Esophagus muscularis mucosa (tissue), 4 donors: ENCODE results near the gene ZBTB46. TPM values are rescaled to one million over a fixed set of nuclear protein-coding genes. Genes with fewer than 3 reads are reported as not detected.

ENCODE experiments used
- DNase-seq: peaks from one replicate; pipeline ENCODE4 v3.0.0-alpha.2; 2017; ENCODE audit errors: extremely low spot score
- H3K27ac ChIP-seq, 4 donors: fragments of 200-600 bp; sonication (generic); replicated peaks in 1 of 4; 1 replicate in 3 of 4; 2 replicates in 1 of 4; pipeline ENCODE4 v1.5.1; 2016 to 2019; ENCODE audit warnings: mild to moderate bottlenecking in 1 of 4
- H3K27me3 ChIP-seq, 4 donors: fragments of 200-600 bp; sonication (generic); one replicate each; pipeline versions ENCODE4 v1.5.1 to v1.6.0; 2016 to 2019
- H3K36me3 ChIP-seq, 4 donors: fragments of 200-600 bp; sonication (generic); one replicate each; pipeline ENCODE4 v1.5.1; 2016 to 2019
- H3K4me1 ChIP-seq, 4 donors: fragments of 200-600 bp; sonication (generic); one replicate each; pipeline ENCODE4 v1.5.1; 2016 to 2019
- H3K4me3 ChIP-seq, 4 donors: fragments of 200-600 bp; sonication (generic); 1 replicate in 2 of 4; 2 replicates in 2 of 4; pipeline ENCODE4 v1.5.1; 2016 to 2019; ENCODE audit warnings: mild to moderate bottlenecking in 4 of 4, moderate library complexity in 1 of 4
- H3K9me3 ChIP-seq, 4 donors: fragments of 200-600 bp; sonication (generic); 1 replicate in 3 of 4; 2 replicates in 1 of 4; pipeline ENCODE4 v1.5.1; 2016 to 2019
- EP300 ChIP-seq: sonication (generic); formaldehyde crosslinking; IDR thresholded peaks from one replicate; pipeline ENCODE4 v1.6.1; 2017; ENCODE audit warnings: antibody characterized with exemption
- POLR2A ChIP-seq: fragments of 450-650 bp; IDR thresholded peaks from one replicate; pipeline ENCODE4 v1.6.1; 2017; ENCODE audit warnings: antibody characterized with exemption, moderate library complexity, mild to moderate bottlenecking, low read depth
- POLR2AphosphoS5 ChIP-seq, 2 donors: sonication (generic); formaldehyde crosslinking; IDR thresholded peaks; one replicate each; pipeline ENCODE4 v1.6.1; 2017; ENCODE audit warnings: antibody characterized with exemption in 2 of 2
- WGBS: methylation state at CpG from one replicate; pipeline ENCODE4 v1.1.5; 2018; 5-methylcytosine and 5-hydroxymethylcytosine counted together
- intact Hi-C: fragments of 100-400 bp; cut with DNase I; formaldehyde crosslinking; loops from one replicate; pipeline ENCODE4 v1.15.1; 2023
- total RNA-seq, 4 donors: library from RNA; depleted of rRNA; stranded (reverse); fragments of >200 nt; gene quantifications; one replicate each; pipeline versions ENCODE4 v1.1.0 to v1.2.1, GENCODE V29; 2016
- TF ChIP-seq, protein P1 (sequence below), 3 experiments: fragments of 200-600 bp in 2 of 3; fragments of 450-650 bp in 1 of 3; sonication (generic) in 2 of 3; IDR thresholded peaks; one replicate each; pipeline ENCODE4 v1.5.1; 2017 to 2019; ENCODE audit warnings: antibody characterized with exemption in 3 of 3, mild to moderate bottlenecking in 2 of 3, moderate library complexity in 1 of 3

Gene ZBTB46
- total RNA-seq, 4 donors from 2014 or later = 9.6 to 22.8 (median 13.8) TPM

GRCh38 chr20:63783970-63784369 is 47.1 kb downstream of the ZBTB46 start:
- TF ChIP-seq EP300 = no peak
- no peak for TF ChIP-seq POLR2AphosphoS5 (IDR thresholded peaks at IDR 0.05)
- TF ChIP-seq POLR2A = no peak
- TF ChIP-seq, protein P1, sequence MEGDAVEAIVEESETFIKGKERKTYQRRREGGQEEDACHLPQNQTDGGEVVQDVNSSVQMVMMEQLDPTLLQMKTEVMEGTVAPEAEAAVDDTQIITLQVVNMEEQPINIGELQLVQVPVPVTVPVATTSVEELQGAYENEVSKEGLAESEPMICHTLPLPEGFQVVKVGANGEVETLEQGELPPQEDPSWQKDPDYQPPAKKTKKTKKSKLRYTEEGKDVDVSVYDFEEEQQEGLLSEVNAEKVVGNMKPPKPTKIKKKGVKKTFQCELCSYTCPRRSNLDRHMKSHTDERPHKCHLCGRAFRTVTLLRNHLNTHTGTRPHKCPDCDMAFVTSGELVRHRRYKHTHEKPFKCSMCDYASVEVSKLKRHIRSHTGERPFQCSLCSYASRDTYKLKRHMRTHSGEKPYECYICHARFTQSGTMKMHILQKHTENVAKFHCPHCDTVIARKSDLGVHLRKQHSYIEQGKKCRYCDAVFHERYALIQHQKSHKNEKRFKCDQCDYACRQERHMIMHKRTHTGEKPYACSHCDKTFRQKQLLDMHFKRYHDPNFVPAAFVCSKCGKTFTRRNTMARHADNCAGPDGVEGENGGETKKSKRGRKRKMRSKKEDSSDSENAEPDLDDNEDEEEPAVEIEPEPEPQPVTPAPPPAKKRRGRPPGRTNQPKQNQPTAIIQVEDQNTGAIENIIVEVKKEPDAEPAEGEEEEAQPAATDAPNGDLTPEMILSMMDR (IDR thresholded peaks at IDR 0.05) = no peak
- Histone ChIP-seq H3K36me3 (peaks cover 0 to 31% (median 4%) of the 10 kb centered on the region in 4 donors), H3K27me3 (no peaks in the 10 kb centered on the region), H3K4me1 (peaks cover 0 to 32% (median 10%) of the 10 kb centered on the region in 4 donors), H3K9me3 (no peaks in the 10 kb centered on the region), H3K27ac (no peak overlapping the region), H3K4me3 (no peak overlapping the region)
- intact Hi-C loops = no loop called here
- DNase-seq = no peak
- 91% methylated on average over 13 of the region's 16 CpGs for WGBS

GRCh38 chr20:63782521-63782971 is 48.5 kb downstream of the ZBTB46 start:
- Histone ChIP-seq H3K9me3 (no peaks in the 10 kb centered on the region), H3K27ac (no peak overlapping the region), H3K36me3 (peaks cover 0 to 28% (median 2%) of the 10 kb centered on the region in 4 donors), H3K4me3 (no peak overlapping the region), H3K27me3 (no peaks in the 10 kb centered on the region), H3K4me1 (peaks cover 0 to 17% (median 10%) of the 10 kb centered on the region in 4 donors)
- intact Hi-C loops = no loop called here
- WGBS = 83% methylated on average over 6 of the region's 12 CpGs
- no peak for DNase-seq
- TF ChIP-seq POLR2A (no peak), POLR2AphosphoS5 (IDR thresholded peaks at IDR 0.05) (no peak)

DNA sequence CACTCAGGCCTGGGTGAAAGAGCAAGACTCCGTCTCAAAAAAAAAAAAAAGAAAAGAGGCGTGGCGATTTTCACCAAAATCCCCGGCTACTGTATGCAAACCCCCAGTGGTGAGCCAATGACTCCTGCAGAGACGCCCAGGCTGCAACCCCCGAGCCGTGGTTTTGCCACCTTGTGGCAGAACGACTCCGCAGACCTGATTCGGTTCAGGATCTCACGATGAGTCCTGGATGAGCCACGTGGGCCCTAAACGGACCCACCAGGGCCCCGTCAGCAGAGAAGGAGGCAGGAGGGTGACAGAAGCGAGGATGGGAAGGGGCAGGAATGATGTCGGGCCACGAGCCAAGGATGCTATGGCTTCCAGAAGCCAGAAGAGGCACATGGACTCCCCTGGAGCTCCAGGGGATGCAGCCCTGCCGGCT is 49.0 kb downstream of the ZBTB46 start:
- intact Hi-C loops = no loop called here
- Histone ChIP-seq H3K27me3 (no peaks in the 10 kb centered on the region), H3K36me3 (peaks cover 0 to 23% (median 1%) of the 10 kb centered on the region in 4 donors), H3K4me3 (no peak overlapping the region), H3K9me3 (no peaks in the 10 kb centered on the region), H3K27ac (no peak overlapping the region), H3K4me1 (peaks cover 0 to 15% (median 8%) of the 10 kb centered on the region in 4 donors)
- TF ChIP-seq EP300 (no peak), POLR2A (no peak), POLR2AphosphoS5 (IDR thresholded peaks at IDR 0.05) (no peak)
- TF ChIP-seq, protein P1 (IDR thresholded peaks at IDR 0.05) = no peak
- DNase-seq = no peak
- WGBS = 84% methylated on average over 17 of the region's 18 CpGs

DNA sequence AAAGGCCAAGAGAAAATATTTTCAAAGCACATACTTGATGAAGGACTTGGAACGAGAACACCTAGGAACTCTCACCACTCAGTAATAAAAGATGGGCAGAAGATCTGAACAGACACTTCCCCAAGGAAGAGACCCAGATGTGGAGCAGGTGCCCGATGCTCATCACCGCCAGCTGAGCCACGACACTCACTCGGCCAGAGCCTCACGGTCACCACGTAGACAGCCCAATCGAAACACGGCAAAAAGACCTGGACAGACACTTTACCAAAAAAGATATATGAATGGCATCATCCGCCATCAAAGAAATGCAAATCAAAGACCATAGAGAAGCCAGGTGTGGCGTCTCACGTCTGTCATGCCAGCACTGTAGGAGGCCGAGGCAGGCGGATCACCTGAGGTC is 49.9 kb downstream of the ZBTB46 start:
- Histone ChIP-seq H3K4me1 (peaks cover 0 to 10% (median 4%) of the 10 kb centered on the region in 4 donors), H3K4me3 (no peak overlapping the region), H3K9me3 (no peaks in the 10 kb centered on the region), H3K27me3 (no peaks in the 10 kb centered on the region), H3K36me3 (peaks cover 0 to 22% (median 1%) of the 10 kb centered on the region in 4 donors), H3K27ac (no peak overlapping the region)
- 92% methylated on average over 14 of the region's 14 CpGs for WGBS
- no peak for DNase-seq
- TF ChIP-seq, protein P1 (IDR thresholded peaks at IDR 0.05) = no peak
- TF ChIP-seq EP300 = no peak
- TF ChIP-seq POLR2AphosphoS5 (IDR thresholded peaks at IDR 0.05) = no peak
- no peak for TF ChIP-seq POLR2A
- intact Hi-C loops = no loop called here

GRCh38 chr20:63778857-63779256 is 52.2 kb downstream of the ZBTB46 start:
- Histone ChIP-seq H3K9me3 (no peaks in the 10 kb centered on the region), H3K4me1 (peaks cover 0 to 16% (median 12%) of the 10 kb centered on the region in 4 donors), H3K36me3 (peaks cover 0 to 30% (median 4%) of the 10 kb centered on the region in 4 donors), H3K4me3 (no peak overlapping the region), H3K27me3 (peaks cover 0 to 12% (median 0%) of the 10 kb centered on the region in 4 donors), H3K27ac (no peak overlapping the region)
- TF ChIP-seq EP300 = no peak
- TF ChIP-seq, protein P1 (IDR thresholded peaks at IDR 0.05) = no peak
- TF ChIP-seq POLR2A = no peak
- no peak for TF ChIP-seq POLR2AphosphoS5 (IDR thresholded peaks at IDR 0.05)
- intact Hi-C loops = no loop called here
- DNase-seq = no peak
- 87% methylated on average over 9 of the region's 9 CpGs for WGBS
